Inflammatory macrophage treated with lipopolysaccharide for 4 hours (primary cell): ENCODE results near the gene GFPT2.

Source experiments
- DNase-seq: peaks from one replicate; pipeline ENCODE4 v3.0.0-alpha.2; 2020

Gene GFPT2

DNA sequence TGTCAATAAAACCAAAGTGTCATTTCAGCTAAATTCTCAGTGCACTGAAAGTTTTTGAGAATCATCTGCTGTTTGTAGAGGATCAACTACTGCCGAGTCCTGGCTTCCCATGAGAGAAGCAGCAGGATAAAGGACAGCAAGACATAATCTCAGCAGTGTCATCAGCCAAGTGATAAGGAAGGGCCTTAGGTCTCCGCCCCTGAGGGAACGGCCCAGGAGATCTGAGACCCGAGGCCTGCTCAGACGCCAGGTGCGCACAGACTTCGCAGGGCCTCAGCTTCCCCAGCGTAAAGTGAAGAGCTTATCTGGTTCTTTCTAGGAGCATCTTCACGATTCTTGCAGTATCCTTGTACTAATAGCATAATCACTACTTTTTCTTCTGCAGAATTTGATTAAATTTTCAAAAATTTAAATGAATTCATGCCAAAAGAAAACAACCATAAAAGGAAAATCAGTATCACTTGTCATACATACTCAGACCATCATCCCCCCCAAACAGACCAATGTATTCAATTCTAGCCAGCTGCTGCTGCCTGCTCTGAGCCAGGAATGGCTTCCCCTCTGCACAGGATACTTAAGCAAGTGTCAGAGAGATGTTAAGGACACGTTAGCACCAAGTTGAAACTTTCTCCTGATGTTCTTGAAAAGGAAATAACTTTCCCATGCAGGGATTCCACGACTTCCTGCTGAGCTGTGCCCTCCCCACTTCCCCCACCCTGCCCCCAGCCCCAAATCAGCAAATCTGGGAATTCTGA lies 2.2 kb downstream of the GFPT2 start:
- DNase-seq: no peak

DNA sequence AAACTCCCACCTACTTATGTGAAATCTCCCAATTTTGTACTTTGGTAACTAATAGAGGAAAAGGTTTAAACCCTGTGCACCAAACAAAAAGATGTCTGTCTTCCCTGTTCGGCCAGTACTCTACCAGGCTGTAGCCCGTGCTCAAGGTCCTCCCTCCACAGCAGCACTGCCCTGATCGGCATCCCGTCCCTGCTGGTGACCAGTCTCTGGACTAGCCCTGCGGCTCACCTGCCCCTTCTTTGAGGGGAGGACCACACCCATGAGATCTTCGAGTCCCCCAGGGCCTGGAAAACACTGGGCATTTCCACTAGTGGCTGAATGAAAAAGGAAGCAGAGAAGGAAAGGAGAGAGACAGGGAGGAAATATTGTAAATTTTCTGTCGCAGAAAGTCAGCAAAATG lies 2.8 kb downstream of the GFPT2 start:
- DNase-seq: no peak

DNA sequence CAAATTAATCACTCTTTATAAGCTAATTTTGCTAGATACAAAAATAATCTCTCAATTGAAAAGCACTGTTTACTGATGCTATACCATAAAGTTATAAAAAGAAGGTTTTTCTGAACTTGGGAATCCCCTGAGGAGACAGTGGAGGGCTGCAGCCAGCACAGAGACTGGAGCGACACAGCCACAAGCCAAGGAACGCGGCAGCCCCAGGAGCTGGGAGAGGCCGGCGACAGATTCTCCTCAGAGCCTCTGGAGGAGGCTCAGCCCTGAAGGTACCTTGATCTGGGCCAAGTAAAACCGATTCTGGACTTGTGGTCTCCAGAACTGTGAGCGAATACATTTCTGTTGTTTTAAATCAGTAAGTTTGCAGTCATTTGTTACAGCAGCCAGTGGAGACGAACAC lies 3.7 kb downstream of the GFPT2 start:
- no peak for DNase-seq

DNA sequence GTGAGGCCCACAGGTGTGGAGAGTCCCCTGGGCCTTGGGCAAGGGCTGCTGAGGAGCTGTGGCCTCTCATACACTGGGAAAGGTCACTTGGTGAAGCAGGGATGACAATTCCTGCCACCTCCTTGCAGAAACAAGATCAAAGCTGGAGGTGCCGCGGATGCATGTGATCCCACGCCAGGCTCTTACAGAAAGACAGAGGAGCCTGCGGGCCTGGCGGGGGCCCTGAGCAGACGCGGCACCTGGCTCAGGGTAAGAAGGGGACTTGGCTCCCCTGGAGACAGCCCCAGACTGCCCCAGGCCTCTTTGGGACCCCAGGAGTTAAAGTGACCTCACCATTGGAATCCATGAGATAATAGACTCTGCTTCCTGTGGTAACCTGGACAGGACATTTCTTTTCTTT lies 4.8 kb downstream of the GFPT2 start:
- no peak for DNase-seq

DNA sequence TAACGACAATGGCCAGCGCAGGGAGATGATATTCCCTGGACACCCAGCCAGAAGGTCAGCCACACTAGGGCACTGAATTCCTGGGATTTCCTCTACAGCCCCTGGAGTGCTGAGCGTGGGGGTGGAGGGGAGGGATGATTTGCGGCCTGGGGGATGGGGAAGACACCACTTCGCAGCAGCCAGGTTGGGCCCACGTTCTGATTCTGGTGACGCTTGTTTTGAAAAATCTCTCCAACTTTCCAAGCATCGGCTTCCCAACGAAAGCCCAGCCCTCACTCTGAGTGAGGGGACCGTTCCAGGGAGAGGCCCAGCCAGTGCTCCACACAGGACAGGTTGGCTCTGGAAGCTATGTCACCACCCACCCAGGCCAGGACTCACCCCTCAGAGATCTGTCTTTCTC lies 5.4 kb downstream of the GFPT2 start:
- no peak for DNase-seq

DNA sequence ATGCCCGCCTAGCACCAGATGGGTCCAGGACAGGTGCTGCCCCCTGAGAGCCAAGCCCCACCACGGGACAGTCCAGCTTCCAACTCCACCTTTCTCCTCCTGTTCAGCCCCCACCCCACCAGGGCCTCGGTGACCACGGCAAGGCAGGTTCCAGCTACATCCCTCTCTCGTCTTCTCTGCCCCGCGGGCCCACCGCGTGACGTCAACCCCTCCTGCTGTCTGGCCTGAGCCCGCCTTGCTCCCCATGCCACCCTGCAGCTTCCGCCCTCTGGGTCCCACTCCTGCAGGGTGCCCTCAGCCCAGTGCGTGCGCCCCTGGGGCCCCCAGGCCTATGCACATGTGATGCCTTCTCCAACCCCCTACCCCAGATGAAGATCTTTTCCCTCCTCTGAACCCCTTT lies 6.8 kb downstream of the GFPT2 start:
- DNase-seq: no peak

DNA sequence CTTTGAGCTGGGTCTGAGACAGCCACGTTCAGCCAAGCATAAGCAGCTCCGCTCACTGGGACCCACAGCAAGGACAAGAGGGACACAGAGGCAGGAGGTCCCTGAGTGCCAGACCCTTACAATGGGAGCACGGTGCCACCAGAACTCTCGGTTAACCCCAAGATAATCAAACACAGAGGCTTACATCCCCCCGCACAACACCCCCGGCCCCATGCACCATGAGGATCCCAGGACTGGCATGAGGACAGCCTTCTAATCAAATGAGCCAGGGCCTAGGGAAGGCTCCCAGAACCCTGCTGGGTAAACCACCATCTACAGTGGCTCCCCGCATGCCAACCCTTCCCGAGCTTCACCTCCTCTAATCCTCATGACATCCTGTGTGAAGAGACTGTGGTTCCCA lies 7.4 kb downstream of the GFPT2 start:
- no peak for DNase-seq

DNA sequence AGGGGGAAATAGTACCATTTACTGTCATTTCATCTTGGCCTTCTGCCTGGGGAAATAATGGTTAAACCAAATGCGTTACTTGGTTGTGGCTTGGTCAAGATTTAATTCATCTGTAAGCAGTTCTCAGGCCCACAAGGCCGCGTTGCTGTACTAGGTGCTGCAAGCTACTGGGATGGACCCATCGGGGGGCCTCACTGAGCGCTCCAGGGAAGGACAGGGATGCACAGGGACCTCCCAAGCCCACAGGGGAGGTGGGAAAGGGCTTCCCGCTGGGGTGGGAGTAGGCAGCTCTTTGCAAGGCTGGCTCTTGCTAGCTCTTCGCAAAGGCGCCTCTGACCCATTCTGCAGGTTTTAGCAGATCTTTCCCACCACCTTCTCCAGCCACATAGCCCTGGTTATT lies 8.0 kb downstream of the GFPT2 start:
- DNase-seq: no peak

DNA sequence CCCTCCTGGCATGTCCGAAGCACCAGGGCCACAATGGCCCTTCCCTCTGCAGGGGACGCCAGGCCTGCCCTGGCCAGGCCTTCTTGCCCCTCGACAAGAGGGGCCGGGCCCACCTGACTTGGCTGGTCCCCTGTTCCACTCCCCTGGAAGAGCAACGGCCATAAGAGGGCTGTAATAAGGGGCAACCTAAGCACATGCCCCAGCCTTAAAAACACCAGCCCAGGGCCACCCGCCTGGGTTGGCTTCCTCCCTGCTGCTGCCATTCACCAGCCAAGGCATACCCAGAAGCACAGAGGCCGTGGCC lies 8.5 kb downstream of the GFPT2 start:
- no peak for DNase-seq

DNA sequence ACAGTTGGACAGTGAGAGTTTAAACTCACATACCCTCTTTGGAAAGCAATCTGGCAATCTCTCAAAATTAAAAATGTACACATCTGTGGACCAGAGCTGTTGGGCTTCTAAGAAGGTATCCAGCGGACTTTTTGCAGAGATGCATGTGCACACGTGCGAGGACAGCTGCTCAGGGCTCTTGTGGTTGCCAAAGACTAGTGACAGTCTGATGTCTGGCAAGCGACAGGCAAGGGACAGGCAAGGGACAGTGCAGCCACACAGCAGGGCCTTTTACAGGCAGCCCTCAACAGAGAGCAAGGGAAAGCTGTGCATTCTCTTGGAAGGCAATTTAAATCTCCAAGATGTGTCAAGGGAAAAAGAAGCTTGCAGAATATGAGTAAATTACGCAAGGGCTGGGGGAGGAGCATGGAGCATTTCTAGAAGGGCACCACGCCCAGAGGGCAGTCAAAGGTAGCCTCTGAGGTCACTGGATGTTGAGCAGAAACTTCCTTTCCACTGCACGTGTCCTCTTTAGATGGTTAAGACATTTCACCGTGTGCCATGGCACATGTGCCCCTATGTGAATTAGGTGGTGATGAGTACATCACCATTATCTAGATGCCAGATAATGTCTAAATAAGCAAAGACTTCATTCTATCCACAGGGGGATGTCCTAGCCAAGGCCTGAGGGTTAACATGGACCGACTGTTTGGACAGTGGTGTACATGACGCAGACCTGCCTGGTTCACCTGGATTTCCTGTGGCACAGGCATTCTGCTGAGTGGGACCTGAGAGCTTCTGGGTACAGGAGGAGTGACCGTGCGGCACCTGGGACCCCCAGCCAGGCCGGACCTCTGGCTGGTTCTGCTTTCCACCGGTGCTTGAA lies 9.1 kb downstream of the GFPT2 start:
- DNase-seq: peak; percentile 57

DNA sequence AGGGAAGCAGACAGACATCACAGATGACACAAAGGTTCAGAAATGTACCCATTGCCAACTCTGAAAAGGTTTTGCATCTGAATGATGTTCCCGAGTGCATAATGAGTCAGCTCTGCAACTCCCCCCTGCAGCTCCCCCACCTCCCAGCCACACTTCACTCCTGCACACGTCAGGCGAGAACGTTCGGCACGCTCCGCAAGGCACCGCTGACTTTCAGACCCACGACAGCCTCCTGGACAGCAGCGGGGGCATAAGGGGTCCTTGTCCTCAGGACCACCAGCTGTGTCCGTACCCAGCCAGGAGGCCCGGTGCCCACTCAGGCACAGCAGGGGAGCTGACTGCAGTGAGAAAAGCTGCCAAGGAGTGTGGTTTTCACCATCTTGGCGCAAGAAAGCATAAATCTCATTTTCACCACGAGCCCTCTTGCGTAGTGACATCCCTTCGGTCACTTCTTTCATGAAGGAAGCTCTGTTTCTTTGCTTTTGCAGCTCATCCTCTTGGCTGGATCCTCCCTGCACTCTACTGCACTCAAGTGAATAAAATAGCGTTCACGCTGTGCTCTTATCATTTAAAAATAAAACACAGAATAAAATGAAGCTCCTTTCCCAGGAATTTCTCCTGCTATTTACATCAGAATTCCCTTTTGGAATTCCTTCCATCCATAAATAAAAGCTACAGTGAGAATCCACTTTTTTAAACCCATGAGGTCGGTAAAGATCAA lies 9.9 kb downstream of the GFPT2 start:
- no peak for DNase-seq

DNA sequence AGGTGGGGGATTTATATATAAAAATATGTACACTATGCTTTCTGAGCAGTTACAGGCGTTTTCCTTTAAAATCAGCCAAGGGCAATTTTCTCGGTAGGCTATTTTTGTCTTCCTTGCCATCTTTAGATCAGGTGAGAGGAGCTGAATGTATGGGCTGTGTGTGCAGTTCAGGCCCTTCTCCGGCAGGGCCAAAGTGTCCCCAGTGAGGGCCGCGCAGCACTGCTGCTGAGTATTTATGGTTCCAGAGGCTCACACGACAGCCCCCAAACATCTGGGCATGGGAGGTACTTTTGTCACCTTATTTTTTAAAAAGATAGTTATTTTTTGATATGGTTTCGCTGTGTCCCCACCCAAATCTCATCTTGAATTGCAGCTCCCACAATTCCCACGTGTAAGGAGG lies 11.5 kb downstream of the GFPT2 start:
- no peak for DNase-seq

DNA sequence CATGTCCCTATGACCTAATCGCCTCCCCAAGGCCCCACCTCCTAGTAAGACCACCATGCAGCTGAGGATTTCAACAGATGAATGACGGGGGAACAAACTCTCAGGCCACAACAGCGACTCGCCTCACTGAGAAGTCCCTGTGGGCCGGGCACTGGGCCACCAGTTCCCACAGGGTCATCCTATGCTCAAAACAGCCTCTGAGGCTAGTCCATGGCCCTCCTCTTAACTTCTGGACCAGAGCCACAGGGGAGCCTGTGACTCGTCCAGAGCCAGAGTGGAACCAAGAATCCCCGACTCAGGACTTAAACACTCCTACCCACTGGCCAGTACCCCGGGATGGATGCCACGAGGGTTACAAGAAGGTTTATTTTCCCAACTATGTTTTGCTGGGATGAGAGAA lies 12.3 kb downstream of the GFPT2 start:
- DNase-seq: no peak

DNA sequence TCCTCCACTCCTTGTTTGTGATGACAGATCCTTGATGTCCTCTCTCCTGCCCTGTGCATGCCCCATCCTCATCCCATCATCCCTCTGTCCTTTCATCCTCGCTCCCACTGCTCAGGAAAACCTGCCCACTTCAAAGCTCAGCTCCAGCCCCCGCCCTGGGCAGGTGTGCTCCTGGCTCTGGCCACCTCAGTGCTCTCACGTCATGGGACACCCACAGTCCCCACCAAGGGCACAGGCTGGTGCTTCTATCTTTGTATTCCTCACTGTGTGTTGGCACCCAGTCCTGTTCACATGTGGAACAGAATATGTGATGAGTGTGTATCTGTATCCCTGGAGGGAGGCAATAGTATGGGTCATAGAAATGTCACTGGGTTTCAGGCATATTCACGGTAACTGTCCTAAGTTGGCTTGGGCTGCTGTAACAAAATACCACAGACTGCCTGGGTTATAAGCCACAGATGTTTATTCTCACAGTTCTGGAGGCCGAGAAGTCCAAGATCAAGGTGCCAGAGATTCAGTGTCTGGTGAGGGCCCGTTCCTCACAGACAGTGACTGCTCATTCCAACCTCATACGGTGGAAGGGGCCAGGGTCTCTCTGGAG lies 13.5 kb downstream of the GFPT2 start:
- no peak for DNase-seq

DNA sequence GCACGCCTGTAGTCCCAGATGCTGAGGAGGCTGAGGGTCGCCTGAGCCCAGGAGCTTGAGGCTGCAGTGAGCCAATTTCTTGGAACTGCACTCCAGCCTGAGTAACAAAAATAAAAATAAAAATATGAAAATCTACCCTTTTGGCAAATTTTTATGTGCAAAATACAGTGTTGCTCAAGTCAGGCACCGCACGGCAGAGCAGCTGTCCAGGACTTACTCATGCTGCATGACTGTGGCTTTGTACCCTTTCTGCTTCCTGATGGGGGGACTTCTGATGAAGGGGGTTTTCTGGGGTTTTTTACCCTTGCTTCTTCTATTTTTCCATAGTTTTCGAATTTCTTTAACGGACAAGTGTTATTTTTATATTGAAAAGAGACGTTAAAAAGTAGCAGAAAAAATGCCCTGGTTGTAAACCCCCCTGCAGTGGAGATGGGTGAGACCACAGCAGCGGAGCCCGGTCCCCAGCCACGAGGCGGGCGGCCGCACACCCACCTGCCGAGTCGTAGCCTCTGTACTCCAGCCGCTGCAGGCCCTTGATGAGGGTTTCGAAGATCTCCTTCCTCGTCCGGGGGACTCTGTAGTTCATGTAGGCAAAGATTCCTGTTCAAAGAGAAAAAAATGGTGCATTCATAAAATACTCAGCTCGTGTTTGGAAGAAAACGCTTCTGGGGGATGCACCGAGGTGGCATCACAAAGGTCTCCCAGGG lies 15.0 kb downstream of the GFPT2 start:
- no peak for DNase-seq

DNA sequence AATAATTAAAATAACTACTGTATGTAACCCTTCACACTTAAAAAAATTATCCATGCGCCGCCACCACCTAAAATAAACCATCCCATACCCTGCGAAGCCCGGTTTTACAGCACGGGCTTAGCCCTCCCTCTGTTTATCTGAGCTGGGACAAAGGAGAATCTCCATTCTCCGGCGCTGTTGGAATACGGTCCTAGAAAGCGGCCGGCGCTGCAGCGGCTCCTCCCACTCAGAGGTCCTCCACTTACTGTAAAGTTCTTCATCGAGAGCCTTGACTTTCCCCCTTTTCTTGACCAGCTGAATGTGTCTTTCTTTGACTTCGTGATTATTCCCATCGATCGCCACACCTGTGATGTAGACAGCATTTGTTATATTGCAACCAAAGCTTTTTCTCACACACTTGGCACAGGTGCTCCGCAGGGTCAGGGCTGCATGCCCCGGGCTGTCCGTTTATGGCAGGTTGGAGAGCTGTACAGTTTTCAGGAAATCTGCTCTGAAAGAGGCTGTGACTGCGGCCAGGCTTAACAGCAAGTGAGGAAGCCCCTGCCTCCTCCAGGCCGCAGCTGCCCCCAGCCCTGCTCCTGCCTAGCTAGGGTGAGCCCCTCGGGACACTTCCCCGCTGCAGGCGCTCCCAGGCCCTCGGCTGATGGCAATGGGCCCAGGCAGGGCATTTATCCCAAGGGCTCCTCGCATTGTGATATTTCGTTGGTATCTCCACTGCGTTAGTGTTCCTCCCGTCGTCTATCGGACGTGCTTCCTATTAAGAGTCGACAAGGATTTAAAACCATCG lies 16.7 kb downstream of the GFPT2 start:
- no peak for DNase-seq

DNA sequence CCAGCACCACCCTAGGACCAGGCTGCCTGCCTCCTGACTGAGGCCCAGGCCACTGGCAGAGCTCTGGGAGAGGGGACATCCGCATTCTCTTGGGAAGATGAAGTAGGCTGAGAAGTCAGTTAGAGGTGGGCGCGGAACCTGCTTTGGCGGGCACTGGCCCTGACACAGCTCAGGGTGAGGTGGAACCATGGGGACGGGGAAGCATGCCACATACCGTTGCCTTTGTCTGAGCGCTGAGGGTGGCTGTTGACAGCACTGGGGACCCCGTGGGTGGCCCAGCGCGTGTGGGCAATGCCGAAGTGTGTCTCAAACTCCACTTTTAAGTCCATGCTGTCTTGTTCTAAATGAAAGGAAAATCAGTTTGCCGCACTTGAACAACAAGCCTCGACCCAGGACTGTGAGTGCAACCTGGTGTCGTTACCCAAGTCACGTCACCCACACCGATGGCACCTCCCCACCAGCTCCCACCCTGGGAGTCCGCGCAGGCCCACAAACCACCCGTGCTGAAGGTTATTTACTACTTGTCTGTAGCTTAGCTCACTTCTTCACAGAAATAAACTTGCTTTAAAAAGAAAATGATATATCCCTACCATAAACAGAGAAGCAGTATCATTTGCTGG lies 17.4 kb downstream of the GFPT2 start:
- DNase-seq: no peak

DNA sequence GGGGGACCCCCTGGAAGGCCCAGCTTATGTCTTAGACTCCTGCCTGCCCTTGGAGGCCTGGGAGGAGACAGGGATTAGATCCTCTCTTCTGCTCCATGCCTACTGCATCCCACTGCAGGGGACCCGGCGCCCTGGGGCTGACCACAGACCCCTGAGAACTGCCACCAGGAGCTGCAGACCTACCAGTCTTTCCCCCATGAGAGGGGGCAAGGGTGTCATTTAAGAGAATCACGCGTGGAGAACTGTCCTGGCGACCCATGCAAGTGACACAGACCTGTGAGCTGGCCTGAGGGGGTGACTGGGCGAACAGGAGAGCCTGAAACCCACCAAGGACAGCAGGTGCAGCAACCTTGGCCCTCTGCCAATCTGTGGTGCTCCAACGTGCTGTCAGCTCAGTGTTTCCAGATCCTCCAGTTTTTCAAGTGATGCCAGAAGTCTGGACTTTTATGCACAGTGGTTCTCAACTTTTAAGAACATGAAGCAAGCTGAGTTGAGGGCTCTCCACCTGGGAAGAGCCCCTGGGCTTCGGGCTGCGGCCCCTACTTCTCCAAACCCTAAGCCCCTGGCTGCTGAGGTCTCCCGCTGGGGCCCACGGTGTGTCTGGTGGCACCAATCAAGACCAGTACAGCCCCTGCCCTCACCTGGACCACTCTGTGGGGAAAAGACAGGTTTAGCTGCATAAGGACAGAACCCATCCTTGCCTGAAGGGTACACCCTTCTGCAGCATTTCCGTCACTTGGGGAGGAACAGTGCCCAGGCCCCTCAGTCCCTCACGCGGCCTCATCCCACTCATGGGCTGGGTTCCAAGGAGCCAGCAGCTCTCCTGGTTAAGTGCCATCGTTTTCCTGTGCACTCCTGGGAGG lies 18.2 kb downstream of the GFPT2 start:
- no peak for DNase-seq

DNA sequence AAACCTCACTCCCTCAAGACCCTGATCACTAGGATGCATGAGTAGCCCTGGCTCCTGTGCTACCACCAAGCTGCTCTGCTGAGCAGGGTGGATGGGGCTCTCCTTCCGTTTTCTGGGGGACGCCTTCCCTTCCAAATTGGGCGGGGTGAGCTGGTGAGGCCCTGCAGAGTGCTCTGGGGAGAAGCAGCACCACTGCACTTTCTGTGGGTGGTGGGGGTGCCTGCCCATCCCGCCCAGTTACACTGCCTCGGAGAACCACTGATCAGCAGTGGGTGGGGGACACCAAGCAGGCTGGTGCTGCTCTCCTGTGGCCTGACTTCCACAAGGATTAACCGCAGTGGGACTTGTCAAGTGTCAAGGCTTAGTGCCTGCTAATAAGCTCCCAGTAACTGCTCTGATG lies 19.0 kb downstream of the GFPT2 start:
- no peak for DNase-seq

DNA sequence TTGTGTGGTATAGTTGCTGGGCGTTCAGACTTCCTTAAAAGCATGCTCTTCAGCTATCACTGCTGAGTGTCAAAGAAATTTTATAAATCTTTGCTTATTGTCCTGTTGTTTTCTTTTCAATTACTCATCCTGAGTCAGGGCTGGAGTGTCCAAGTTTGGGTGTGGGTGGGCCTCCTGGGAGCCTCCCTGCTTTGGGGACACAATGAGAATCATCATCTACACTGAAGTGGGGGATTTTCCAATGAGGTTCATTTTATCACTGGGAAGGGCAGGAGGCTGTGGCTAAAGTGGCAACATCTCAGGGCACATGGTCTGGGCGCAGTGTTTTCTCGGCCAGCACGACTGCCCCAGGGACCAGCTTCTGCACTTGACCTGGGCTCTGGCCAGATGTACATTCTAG lies 19.5 kb downstream of the GFPT2 start:
- DNase-seq: peak; percentile 33

DNA sequence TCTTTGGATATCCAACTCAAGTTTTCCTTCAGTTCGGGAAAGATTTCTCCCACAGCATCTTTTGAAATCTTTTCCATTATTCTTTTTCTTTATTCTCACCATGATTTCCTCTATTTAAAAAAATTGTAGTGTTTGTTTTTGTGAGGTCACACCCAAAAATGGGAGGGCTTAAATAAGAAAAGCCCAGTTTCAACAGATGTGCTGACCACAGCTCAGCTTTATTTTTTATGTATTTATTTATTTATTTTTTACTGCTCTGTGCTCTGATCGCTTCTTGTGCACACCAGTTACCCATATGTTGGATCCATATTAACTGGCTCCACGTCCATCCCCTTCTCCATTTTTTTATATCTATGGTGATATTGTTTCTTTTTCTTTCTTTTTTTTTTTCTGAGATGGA lies 20.3 kb downstream of the GFPT2 start:
- no peak for DNase-seq
